ENCODE measurements around the gene DUSP19.

Gene DUSP19

DNA sequence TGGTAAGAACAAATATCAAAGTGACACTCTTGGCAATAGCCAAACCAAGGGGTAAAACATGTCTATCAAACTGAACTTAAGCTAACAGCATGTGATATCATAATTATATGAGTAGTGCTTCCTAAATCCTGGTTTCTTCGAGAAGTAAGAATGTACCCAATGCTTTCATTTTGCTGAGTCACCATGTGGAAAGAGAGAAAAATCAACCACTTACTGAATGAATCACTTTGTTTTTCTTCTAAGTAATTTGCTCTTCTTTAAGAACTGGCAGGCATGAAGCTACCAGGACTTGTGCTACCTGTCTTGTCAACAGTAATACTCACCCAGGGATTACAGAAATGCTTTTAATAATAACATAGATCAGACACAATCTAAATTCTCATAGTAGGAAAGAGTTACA lies 19.0 kb upstream of the DUSP19 start:
- no peak for TF ChIP-seq TAF1 (IDR thresholded peaks at IDR 0.05; ENCODE audit: borderline replicate concordance, insufficient read depth, low read length)
- no peak for TF ChIP-seq FOXP2 (optimal IDR thresholded peaks at IDR 0.05; ENCODE audit: borderline replicate concordance, extremely low read depth, extremely low read length, insufficient read depth)
- no peak for TF ChIP-seq POLR2AphosphoS5 (IDR thresholded peaks at IDR 0.05; ENCODE audit: low read depth, low read length)
- TF ChIP-seq, protein P1, sequence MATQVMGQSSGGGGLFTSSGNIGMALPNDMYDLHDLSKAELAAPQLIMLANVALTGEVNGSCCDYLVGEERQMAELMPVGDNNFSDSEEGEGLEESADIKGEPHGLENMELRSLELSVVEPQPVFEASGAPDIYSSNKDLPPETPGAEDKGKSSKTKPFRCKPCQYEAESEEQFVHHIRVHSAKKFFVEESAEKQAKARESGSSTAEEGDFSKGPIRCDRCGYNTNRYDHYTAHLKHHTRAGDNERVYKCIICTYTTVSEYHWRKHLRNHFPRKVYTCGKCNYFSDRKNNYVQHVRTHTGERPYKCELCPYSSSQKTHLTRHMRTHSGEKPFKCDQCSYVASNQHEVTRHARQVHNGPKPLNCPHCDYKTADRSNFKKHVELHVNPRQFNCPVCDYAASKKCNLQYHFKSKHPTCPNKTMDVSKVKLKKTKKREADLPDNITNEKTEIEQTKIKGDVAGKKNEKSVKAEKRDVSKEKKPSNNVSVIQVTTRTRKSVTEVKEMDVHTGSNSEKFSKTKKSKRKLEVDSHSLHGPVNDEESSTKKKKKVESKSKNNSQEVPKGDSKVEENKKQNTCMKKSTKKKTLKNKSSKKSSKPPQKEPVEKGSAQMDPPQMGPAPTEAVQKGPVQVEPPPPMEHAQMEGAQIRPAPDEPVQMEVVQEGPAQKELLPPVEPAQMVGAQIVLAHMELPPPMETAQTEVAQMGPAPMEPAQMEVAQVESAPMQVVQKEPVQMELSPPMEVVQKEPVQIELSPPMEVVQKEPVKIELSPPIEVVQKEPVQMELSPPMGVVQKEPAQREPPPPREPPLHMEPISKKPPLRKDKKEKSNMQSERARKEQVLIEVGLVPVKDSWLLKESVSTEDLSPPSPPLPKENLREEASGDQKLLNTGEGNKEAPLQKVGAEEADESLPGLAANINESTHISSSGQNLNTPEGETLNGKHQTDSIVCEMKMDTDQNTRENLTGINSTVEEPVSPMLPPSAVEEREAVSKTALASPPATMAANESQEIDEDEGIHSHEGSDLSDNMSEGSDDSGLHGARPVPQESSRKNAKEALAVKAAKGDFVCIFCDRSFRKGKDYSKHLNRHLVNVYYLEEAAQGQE (IDR thresholded peaks at IDR 0.05; ENCODE audit: insufficient read depth in 1 of 2, low read depth in 2 of 2, low read length in 2 of 2), result no peak
- TF ChIP-seq SIN3A (IDR thresholded peaks at IDR 0.05; ENCODE audit: borderline replicate concordance, insufficient read depth, low read length), result no peak

DNA sequence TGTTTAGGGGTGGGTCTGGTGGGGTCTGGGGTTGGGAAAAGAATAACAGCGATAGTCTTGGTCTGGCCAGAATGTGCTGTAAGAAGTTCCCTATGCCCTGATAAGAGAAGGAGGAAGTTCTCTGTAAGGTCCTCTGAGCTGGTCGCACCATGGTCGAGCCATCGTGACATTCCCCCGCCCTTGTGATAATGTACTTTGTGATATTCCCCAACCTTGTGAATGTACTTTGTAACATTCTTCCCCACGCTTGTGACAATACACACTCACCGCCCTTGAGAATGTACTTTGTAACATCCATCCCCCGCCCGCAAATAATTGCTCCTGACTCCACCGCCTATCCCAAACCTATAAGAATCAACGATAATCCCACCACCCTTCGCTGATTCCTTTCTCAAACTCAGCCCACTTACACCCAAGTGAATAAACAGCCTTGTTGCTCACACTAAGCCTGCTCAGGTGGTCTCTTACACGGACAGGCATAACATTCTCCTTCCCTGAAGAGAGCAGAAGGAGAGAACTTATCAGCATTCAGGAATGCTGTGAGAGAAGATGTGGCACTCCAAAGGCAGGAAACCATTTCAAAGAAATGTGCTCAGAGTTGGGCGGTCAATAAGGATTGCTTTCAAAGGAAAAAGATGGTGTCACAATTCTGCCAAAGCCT lies 17.8 kb upstream of the DUSP19 start:
- no peak for TF ChIP-seq FOXP2 (optimal IDR thresholded peaks at IDR 0.05; ENCODE audit: borderline replicate concordance, extremely low read depth, extremely low read length, insufficient read depth)
- TF ChIP-seq TAF1 (IDR thresholded peaks at IDR 0.05; ENCODE audit: borderline replicate concordance, insufficient read depth, low read length), result no peak
- no peak for TF ChIP-seq SIN3A (IDR thresholded peaks at IDR 0.05; ENCODE audit: borderline replicate concordance, insufficient read depth, low read length)
- TF ChIP-seq, protein P1 (IDR thresholded peaks at IDR 0.05; ENCODE audit: insufficient read depth in 1 of 2, low read depth in 2 of 2, low read length in 2 of 2), result no peak
- TF ChIP-seq POLR2AphosphoS5 (IDR thresholded peaks at IDR 0.05; ENCODE audit: low read depth, low read length), result no peak

DNA sequence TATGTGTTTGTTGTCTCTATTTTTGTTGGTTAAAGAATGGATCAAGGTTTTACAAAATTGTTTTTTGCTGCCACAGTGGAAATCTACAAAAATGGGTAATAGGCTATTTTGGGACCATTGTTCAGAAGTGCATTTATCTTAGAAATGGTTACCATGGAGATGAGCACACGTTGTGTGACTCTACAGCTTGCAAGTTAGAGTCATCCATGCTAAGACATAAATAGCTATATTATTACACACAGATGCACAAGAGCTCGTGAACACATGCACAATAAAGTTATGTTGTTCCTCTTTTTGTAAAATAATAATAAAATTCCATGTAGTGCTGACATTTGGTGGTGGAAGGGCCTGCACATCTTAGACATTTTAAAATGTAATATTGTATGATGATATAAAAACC lies 15.5 kb upstream of the DUSP19 start:
- no peak for TF ChIP-seq FOXP2 (optimal IDR thresholded peaks at IDR 0.05; ENCODE audit: borderline replicate concordance, extremely low read depth, extremely low read length, insufficient read depth)
- TF ChIP-seq TAF1 (IDR thresholded peaks at IDR 0.05; ENCODE audit: borderline replicate concordance, insufficient read depth, low read length), result no peak
- TF ChIP-seq, protein P1 (IDR thresholded peaks at IDR 0.05; ENCODE audit: insufficient read depth in 1 of 2, low read depth in 2 of 2, low read length in 2 of 2), result no peak

DNA sequence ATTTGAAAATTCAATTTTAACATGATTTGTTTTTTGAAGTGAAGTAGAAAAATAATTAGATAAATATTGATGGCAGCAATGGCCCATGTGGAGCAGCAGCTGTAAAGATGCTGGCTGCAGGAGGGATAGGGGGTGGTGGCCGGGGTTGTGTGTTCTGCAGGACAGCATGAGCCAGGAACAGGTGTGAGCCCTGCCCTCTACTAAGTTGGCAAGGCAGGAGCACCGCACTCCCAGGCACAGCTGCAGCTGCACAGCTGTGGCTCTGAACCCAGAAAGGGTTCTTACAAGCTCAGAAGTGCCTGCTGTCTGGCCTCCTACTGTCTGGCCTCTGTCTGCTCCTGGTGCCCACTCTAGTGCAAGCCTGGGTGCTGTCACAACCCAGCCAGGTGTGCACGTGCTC lies 10.0 kb upstream of the DUSP19 start:
- no peak for TF ChIP-seq TAF1 (IDR thresholded peaks at IDR 0.05; ENCODE audit: borderline replicate concordance, insufficient read depth, low read length)
- TF ChIP-seq SIN3A (IDR thresholded peaks at IDR 0.05; ENCODE audit: borderline replicate concordance, insufficient read depth, low read length), result no peak
- TF ChIP-seq POLR2AphosphoS5 (IDR thresholded peaks at IDR 0.05; ENCODE audit: low read depth, low read length), result no peak

DNA sequence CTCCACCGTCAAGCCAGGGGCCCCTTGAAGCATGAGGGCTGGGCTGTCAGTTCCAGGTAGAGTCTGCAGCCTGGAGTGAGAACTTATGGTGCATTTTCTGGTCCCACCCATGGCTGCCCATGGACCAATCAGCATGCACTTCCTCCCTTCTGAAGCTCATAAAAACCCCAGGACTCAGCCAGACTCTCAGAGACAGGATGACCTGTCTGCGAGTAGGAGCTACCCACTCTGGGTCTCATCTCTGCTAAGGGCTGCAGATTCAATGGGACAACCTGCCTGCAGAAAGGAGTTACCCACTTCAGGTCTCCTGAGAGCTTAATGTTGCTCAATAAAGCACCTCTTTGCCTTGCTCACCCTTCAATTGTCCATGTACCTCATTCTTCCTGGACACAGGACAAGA lies 9.4 kb upstream of the DUSP19 start:
- TF ChIP-seq POLR2AphosphoS5 (IDR thresholded peaks at IDR 0.05; ENCODE audit: low read depth, low read length) (no peak), SIN3A (IDR thresholded peaks at IDR 0.05; ENCODE audit: borderline replicate concordance, insufficient read depth, low read length) (no peak), FOXP2 (optimal IDR thresholded peaks at IDR 0.05; ENCODE audit: borderline replicate concordance, extremely low read depth, extremely low read length, insufficient read depth) (no peak), TAF1 (IDR thresholded peaks at IDR 0.05; ENCODE audit: borderline replicate concordance, insufficient read depth, low read length) (no peak)
- TF ChIP-seq, protein P1 (IDR thresholded peaks at IDR 0.05; ENCODE audit: insufficient read depth in 1 of 2, low read depth in 2 of 2, low read length in 2 of 2), result no peak
